Measurements from ENCODE around the gene TUBA4B.
"Not testable (repeated sequence)": the region's sequence is repeated elsewhere in the genome, so short reads cannot be mapped to it uniquely, and the experiment has no call there.

The TUBA4B gene

DNA sequence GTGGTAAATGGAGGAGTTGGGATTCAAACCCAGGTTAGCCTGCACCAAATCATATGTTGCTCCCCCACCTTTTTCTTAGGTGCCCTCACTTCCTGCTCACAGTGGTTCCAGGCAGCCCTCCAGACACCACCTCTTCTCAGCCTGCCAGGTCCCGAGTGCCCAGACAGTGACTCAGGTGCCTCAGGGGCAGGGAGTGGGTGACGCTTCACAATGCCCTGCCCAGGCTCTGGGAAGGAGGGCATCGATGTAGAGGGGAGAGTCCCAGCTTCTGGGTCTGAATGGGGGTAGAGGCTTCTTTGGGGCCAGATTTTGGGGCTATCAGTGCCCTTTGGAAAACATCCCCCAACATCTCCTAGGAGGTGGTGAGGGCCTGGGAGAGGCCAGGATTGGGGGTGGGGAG, 20.9 kb downstream of the TUBA4B start:
- in situ Hi-C loops (cut with MboI; ENCODE audit: low sequenced_read_pairs) = no loop called here

GRCh38 chr2:219274361-219274921, 21.4 kb downstream of the TUBA4B start:
- in situ Hi-C loops (cut with MboI; ENCODE audit: low sequenced_read_pairs) = no loop called here

- in situ Hi-C loops (cut with MboI; ENCODE audit: low sequenced_read_pairs) = no loop called here
Measured at GRCh38 chr2:219277703-219278654, 24.9 kb downstream of the TUBA4B start.

DNA sequence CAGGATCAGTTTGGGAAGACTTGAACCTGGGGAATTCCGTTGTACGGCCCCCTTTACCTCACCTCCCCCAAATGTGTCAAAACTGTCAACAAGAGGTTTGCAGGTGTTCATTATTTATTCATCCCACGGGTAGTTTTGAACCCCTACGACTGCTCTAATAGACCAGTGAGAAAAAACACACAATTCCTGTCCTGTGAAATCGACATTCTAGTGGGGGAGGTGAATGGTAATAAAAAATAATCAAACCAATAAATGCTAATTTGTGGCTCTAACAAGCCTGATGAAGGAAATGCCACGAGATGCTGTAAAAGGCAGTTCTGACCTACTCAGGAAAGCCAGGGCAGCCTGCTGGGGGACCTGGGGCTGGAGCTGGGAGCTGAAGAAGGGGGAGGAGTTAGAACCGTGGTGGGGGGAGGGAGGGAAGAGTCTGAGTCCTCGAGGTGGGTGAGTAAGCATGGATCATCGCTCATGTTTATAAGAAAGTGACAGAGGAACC, 25.7 kb downstream of the TUBA4B start:
- in situ Hi-C loops (cut with MboI; ENCODE audit: low sequenced_read_pairs) = no loop called here

DNA sequence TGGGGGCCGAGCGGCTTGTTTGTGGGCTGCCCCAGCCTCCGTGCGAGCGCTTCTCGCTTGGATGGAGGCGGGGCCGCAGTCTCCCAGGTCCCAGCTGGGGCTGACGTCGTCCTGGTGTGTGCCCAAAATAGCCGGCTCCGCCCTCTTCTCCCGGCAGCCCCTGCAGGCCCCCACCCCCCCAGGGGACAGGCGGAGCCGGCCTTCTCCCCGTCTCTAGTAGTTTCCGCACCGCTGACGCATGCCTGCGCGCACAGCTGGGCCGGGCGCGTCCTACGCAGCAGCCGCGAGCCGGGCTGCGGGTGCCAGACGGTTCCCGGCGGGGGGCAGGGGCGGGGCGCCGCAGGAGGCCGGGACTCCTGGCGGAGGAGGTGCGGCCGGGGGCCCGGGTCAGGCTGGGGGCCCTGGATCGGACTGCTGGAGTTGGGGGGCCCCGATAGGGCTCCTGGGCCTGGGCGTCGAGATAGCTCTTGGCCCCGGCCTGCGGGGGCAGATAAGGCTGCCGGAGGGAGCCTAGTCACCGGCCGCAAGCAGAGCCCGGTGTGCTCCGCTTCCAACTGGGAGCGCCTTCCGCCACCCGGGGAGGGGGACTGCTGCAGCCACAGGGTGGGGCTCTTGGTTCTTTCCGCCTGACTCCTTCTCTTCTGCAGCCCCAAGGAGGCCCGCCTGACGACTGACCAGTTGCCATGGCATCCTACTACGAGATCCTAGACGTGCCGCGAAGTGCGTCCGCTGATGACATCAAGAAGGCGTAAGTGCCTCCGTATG, 26.3 kb downstream of the TUBA4B start, which contains the start of gene DNAJB2:
DNAJB2 (plus strand) TSS at position 216 of the 765 bp plus-strand sequence; CDS start at position 684, 468 bp downstream.
- in situ Hi-C loops (cut with MboI; ENCODE audit: low sequenced_read_pairs) = no loop called here

GRCh38 chr2:219279916-219280516, 27.0 kb downstream of the TUBA4B start:
- in situ Hi-C loops (cut with MboI; ENCODE audit: low sequenced_read_pairs) = no loop called here

- in situ Hi-C loops (cut with MboI; ENCODE audit: low sequenced_read_pairs) = no loop called here
Measured at GRCh38 chr2:219280651-219281050, 27.6 kb downstream of the TUBA4B start.

- in situ Hi-C loops (cut with MboI; ENCODE audit: low sequenced_read_pairs) = no loop called here
Measured at GRCh38 chr2:219281588-219281987, 28.5 kb downstream of the TUBA4B start.

DNA sequence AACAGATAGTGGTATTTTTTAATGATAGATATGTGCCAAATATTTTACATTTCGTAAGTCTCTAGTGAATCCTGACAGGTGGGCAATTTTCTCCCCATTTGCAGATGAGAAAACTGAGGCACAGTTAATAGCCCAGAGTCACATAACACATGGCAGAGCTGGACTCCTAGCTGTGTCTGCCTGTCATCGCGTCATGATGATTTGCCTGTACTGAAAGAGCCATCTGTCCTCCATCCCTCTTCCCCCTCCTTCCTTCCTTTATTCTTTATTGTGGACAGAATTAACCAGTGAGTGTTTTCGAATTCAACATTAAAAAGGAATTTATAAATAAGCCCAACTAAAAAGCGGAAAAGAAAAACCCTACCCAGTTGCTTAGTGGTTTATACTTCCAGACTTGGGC, 29.3 kb downstream of the TUBA4B start:
- in situ Hi-C loops (cut with MboI; ENCODE audit: low sequenced_read_pairs) = no loop called here

- in situ Hi-C loops (cut with MboI; ENCODE audit: low sequenced_read_pairs) = no loop called here
Measured at GRCh38 chr2:219282943-219283581, 30.0 kb downstream of the TUBA4B start.

GRCh38 chr2:219284501-219285372, 31.7 kb downstream of the TUBA4B start:
- in situ Hi-C loops (cut with MboI; ENCODE audit: low sequenced_read_pairs) = no loop called here

DNA sequence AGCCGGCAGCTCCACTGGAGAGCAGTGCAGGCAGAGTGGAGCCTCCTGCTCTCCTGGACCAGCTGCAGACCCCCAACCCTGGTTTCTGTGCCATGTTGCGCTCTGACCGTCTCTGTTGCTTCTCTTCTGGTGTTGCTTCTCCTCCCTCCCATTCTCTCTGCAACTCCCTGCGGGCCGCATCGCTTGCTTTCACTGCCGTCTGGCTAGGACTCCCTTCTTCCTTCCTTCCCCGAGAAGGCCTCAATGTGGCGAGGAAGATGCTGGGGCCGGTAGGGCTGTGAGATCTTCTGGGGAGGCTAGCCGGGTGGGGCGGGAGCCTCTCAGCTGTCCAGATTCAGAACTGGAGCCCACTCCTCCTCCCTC, 32.3 kb downstream of the TUBA4B start:
- in situ Hi-C loops (cut with MboI; ENCODE audit: low sequenced_read_pairs) = no loop called here

- in situ Hi-C loops (cut with MboI; ENCODE audit: low sequenced_read_pairs) = no loop called here
Measured at GRCh38 chr2:219285894-219286425, 32.9 kb downstream of the TUBA4B start.

DNA sequence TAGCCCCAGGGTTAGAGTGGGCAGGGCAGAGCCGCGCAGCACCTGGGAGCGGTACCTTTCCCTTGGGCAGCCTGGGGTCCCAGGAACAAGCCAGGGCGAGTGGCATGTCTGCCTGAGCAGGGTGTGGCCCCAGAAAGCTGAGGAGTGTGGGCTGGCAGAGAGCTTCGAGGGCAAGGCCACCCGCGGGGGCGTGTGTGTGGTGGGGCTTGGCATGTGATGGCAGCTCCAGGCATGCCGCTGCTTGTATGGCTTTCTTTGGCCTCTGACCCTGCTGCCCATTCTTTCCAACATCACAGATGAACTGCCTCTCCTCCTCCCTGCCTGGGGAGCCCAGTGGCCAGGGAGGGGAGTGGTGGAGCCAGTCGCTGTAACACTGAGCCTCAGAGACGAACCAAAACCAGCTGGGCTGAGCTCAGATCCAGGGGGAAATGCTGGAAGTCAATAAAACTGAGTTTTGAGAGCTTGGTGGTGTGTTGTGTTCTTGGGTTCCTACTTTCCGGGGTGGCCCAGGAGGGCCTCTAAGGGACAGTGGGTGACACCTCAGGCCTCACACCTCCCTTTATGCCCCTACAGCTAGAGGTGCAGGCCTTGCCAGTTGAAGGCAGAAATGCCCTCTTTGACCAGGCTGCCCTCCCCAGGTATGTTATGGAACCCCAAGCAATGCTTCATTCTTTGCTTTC, 33.5 kb downstream of the TUBA4B start:
- in situ Hi-C loops (cut with MboI; ENCODE audit: low sequenced_read_pairs) = no loop called here

GRCh38 chr2:219287116-219287440, 34.0 kb downstream of the TUBA4B start:
- in situ Hi-C loops (cut with MboI; ENCODE audit: low sequenced_read_pairs) = not testable (repeated sequence)

- in situ Hi-C loops (cut with MboI; ENCODE audit: low sequenced_read_pairs) = no loop called here
Measured at GRCh38 chr2:219287580-219288265, 34.7 kb downstream of the TUBA4B start.

DNA sequence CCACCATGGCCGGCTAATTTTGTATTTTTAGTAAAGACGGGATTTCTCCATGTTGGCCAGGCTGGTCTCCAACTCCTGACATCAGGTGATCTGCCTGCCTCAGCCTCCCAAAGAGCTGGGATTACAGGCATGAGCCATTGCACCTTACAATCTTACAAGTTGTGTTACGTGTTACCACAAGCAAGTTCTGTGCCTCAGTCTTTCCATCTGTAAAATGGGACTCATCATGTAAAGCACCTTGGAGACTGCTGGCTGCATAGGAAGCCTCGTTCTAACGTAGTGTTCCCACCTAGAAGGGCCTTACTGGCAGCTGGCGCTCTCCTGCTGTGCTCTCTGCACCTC, 36.1 kb downstream of the TUBA4B start:
- in situ Hi-C loops (cut with MboI; ENCODE audit: low sequenced_read_pairs) = no loop called here

All from hTERT RPE-1 (cell line).